ENCODE data around the gene CCDC89.

Gene CCDC89

GRCh38 chr11:85647604-85648299 is 38.2 kb downstream of the CCDC89 start, which contains the start of gene TMEM126A:
TMEM126A (plus strand) TSS chr11:85647967; CDS start chr11:85650256, 2,289 bp downstream.
- no peaks in the 10 kb centered on the region for H3K36me3 ChIP-seq (ENCODE audit: control insufficient read depth in 2 of 2, insufficient read depth in 2 of 2, low read length in 2 of 2)
- no peaks in the 10 kb centered on the region for H3K27me3 ChIP-seq (ENCODE audit: control insufficient read depth in 1 of 2, insufficient read depth in 2 of 2, low read length in 2 of 2)
- no peaks in the 10 kb centered on the region for H3K9me3 ChIP-seq (ENCODE audit: control insufficient read depth in 2 of 2, low read length in 2 of 2)
- H3K27ac ChIP-seq (ENCODE audit: low read length): peak within 1 kb of the TSS; percentile 76
- peak within 1 kb of the TSS; percentile 88 to 92 for H3K4me3 ChIP-seq (ENCODE audit: low read length in 2 of 2)
- peaks cover 7% of the 10 kb centered on the region for H3K4me1 ChIP-seq (ENCODE audit: control insufficient read depth, insufficient read depth, low read length)
- peak within 1 kb of the TSS; percentile 66 to 93 for H3K9ac ChIP-seq (ENCODE audit: low read length in 2 of 2)

DNA sequence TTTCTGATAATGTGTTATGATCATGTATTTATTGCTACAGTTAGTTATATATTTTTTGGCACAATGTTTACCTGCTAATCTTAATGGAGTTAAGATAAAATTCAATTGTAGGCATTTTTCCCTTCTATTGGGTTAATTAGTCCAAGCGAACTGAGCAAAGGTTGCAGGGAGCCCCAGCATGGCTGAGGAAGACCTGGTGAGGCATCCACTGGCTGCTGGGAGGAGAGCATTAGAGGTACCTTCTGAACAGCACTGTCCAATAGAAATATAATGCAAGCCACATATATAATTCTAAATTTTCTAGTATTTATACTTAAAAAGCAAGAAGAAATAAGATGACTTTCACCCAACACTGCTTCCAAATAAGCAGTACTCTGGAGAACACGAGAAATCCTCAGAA is 38.9 kb downstream of the CCDC89 start:
- H3K36me3 ChIP-seq (ENCODE audit: control insufficient read depth in 2 of 2, insufficient read depth in 2 of 2, low read length in 2 of 2): no peaks in the 10 kb centered on the region
- peak overlapping the region; percentile 76 for H3K27ac ChIP-seq (ENCODE audit: low read length)
- no peaks in the 10 kb centered on the region for H3K27me3 ChIP-seq (ENCODE audit: control insufficient read depth in 1 of 2, insufficient read depth in 2 of 2, low read length in 2 of 2)
- H3K4me3 ChIP-seq (ENCODE audit: low read length in 2 of 2): peak overlapping the region; percentile 88 to 92
- peaks cover 7% of the 10 kb centered on the region for H3K4me1 ChIP-seq (ENCODE audit: control insufficient read depth, insufficient read depth, low read length)
- H3K9ac ChIP-seq (ENCODE audit: low read length in 2 of 2): peak overlapping the region; percentile 66 to 93
- no peaks in the 10 kb centered on the region for H3K9me3 ChIP-seq (ENCODE audit: control insufficient read depth in 2 of 2, low read length in 2 of 2)

DNA sequence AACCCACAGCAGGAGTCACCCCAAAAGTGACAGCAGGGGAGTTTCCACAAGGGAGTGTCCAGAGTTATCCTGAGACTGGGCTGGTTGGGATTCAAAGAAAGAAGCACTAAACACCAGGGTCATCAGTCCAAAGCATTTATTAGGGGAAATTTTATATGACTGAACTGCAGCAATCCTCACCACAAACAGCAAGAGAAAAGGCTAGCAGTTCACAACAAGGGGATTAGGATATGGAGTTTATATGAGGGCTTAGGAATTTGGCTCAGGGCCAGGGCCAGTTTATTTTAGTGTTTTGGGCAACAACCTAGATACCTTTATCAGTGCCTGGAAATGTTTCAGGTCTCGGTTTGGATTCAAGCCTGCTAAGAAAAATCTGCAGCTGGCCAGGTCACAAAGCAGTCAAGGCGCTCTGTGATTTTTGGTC is 42.8 kb downstream of the CCDC89 start:
- no peaks in the 10 kb centered on the region for H3K36me3 ChIP-seq (ENCODE audit: control insufficient read depth in 2 of 2, insufficient read depth in 2 of 2, low read length in 2 of 2)
- H3K9ac ChIP-seq (ENCODE audit: low read length in 2 of 2): no peak overlapping the region
- no peaks in the 10 kb centered on the region for H3K27me3 ChIP-seq (ENCODE audit: control insufficient read depth in 1 of 2, insufficient read depth in 2 of 2, low read length in 2 of 2)
- H3K4me1 ChIP-seq (ENCODE audit: control insufficient read depth, insufficient read depth, low read length): peaks cover under 1% of the 10 kb centered on the region
- H3K9me3 ChIP-seq (ENCODE audit: control insufficient read depth in 2 of 2, low read length in 2 of 2): no peaks in the 10 kb centered on the region
- H3K27ac ChIP-seq (ENCODE audit: low read length): no peak overlapping the region
- no peak overlapping the region for H3K4me3 ChIP-seq (ENCODE audit: low read length in 2 of 2)

DNA sequence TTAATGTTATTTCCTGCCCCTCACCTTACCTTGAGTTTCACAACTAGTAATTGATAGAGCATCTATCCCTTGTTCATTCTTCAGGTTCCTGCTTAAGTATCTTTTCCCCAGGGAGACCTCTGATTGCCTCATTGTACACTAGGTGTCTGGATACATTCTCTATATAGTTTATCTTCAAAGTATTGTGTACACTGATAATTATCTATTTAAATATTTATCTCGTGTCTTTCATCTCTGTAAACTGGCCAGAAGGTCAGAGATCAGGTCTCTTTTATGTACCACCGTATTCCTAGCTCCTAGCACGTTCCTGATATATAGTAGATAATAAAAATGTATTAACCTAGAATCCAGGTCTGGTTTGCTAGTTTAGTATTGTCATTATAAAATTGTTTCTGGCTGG is 51.2 kb downstream of the CCDC89 start:
- Histone ChIP-seq H3K27ac (ENCODE audit: low read length) (no peak overlapping the region), H3K4me3 (ENCODE audit: low read length in 2 of 2) (no peak overlapping the region), H3K27me3 (ENCODE audit: control insufficient read depth in 1 of 2, insufficient read depth in 2 of 2, low read length in 2 of 2) (no peaks in the 10 kb centered on the region), H3K9ac (ENCODE audit: low read length in 2 of 2) (no peak overlapping the region), H3K36me3 (ENCODE audit: control insufficient read depth in 2 of 2, insufficient read depth in 2 of 2, low read length in 2 of 2) (peaks cover 5 to 15% of the 10 kb centered on the region in 2 donors), H3K4me1 (ENCODE audit: control insufficient read depth, insufficient read depth, low read length) (no peaks in the 10 kb centered on the region), H3K9me3 (ENCODE audit: control insufficient read depth in 2 of 2, low read length in 2 of 2) (no peaks in the 10 kb centered on the region)

All from stomach smooth muscle (tissue), 2 donors.